ENCODE data around the gene TRAF3. TPM values are rescaled to one million over a fixed set of nuclear protein-coding genes. Genes with fewer than 3 reads are reported as not detected.

TRAF3 gene
- total RNA-seq, 1 experiment from 2014 or later = 37.6 TPM

DNA sequence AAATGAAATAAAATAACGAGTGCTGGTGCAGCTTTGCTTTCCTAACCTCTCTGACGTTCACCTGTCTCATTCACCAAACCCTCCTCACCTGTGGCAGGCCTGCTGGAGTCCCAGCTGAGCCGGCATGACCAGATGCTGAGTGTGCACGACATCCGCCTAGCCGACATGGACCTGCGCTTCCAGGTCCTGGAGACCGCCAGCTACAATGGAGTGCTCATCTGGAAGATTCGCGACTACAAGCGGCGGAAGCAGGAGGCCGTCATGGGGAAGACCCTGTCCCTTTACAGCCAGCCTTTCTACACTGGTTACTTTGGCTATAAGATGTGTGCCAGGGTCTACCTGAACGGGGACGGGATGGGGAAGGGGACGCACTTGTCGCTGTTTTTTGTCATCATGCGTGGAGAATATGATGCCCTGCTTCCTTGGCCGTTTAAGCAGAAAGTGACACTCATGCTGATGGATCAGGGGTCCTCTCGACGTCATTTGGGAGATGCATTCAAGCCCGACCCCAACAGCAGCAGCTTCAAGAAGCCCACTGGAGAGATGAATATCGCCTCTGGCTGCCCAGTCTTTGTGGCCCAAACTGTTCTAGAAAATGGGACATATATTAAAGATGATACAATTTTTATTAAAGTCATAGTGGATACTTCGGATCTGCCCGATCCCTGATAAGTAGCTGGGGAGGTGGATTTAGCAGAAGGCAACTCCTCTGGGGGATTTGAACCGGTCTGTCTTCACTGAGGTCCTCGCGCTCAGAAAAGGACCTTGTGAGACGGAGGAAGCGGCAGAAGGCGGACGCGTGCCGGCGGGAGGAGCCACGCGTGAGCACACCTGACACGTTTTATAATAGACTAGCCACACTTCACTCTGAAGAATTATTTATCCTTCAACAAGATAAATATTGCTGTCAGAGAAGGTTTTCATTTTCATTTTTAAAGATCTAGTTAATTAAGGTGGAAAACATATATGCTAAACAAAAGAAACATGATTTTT lies 128.2 kb downstream of the TRAF3 start:
- POLR2A ChIA-PET = no interaction called here
- Histone ChIP-seq H3K9me3 (ENCODE audit: control insufficient read depth, insufficient read depth, low read depth, low read length) (no peaks in the 10 kb centered on the region), H3K27me3 (ENCODE audit: control insufficient read depth, insufficient read depth, low read length) (no peaks in the 10 kb centered on the region), H3K4me3 (ENCODE audit: low read depth in 2 of 2, low read length in 2 of 2) (no peak overlapping the region), H3K36me3 (ENCODE audit: control insufficient read depth, insufficient read depth, low read length) (no peaks in the 10 kb centered on the region; the same call in 1 of the 2 replicates), H3K27ac (ENCODE audit: low read length) (no peak overlapping the region), H3K4me1 (ENCODE audit: control insufficient read depth, insufficient read depth, low read length) (no peaks in the 10 kb centered on the region)
- BruUV-seq (replicated peaks) = TSS peak; percentile 57
- no peak for ATAC-seq
- DNase-seq (ENCODE audit: low read depth, low spot score) = no peak
- CTCF ChIA-PET = no interaction called here
- in situ Hi-C loops (cut with HindIII; ENCODE audit: low pct_unique_long_range_greater_than_20kb, low sequenced_read_pairs) = no loop called here
- intact Hi-C loops (cut with micrococcal nuclease; ENCODE audit: unreplicated experiment) = no loop called here
- TF ChIP-seq POLR2AphosphoS5 (IDR thresholded peaks at IDR 0.05; ENCODE audit: low read depth, low read length) = no peak
- TF ChIP-seq REST (IDR thresholded peaks at IDR 0.05; ENCODE audit: insufficient read depth in 1 of 2, low read depth in 2 of 2, low read length in 1 of 2) = no peak
- no peak for TF ChIP-seq SIN3A (IDR thresholded peaks at IDR 0.05; ENCODE audit: borderline replicate concordance, insufficient read depth, low read depth, low read length)
- no peak for TF ChIP-seq CTCF (IDR thresholded peaks at IDR 0.05)
- no peak for TF ChIP-seq TCF7L2 (IDR thresholded peaks at IDR 0.05; ENCODE audit: low read depth, low read length)

- Histone ChIP-seq H3K4me3 (ENCODE audit: low read depth in 2 of 2, low read length in 2 of 2) (no peak overlapping the region), H3K4me1 (ENCODE audit: control insufficient read depth, insufficient read depth, low read length) (no peaks in the 10 kb centered on the region), H3K36me3 (ENCODE audit: control insufficient read depth, insufficient read depth, low read length) (no peaks in the 10 kb centered on the region; the same call in 1 of the 2 replicates), H3K27me3 (ENCODE audit: control insufficient read depth, insufficient read depth, low read length) (no peaks in the 10 kb centered on the region), H3K27ac (ENCODE audit: low read length) (no peak overlapping the region), H3K9me3 (ENCODE audit: control insufficient read depth, insufficient read depth, low read depth, low read length) (no peaks in the 10 kb centered on the region)
- in situ Hi-C loops (cut with HindIII; ENCODE audit: low pct_unique_long_range_greater_than_20kb, low sequenced_read_pairs) = no loop called here
- BruUV-seq (replicated peaks) = no TSS peak
- DNase-seq (ENCODE audit: low read depth, low spot score) (no peak), ATAC-seq (no peak)
- intact Hi-C loops (cut with micrococcal nuclease; ENCODE audit: unreplicated experiment) = no loop called here
- ChIA-PET CTCF (no interaction called here), POLR2A (no interaction called here)
- no peak for TF ChIP-seq SIN3A (IDR thresholded peaks at IDR 0.05; ENCODE audit: borderline replicate concordance, insufficient read depth, low read depth, low read length)
- no peak for TF ChIP-seq CTCF (IDR thresholded peaks at IDR 0.05)
- TF ChIP-seq POLR2AphosphoS5 (IDR thresholded peaks at IDR 0.05; ENCODE audit: low read depth, low read length) = no peak
- TF ChIP-seq REST (IDR thresholded peaks at IDR 0.05; ENCODE audit: insufficient read depth in 1 of 2, low read depth in 2 of 2, low read length in 1 of 2) = no peak
- TF ChIP-seq TCF7L2 (IDR thresholded peaks at IDR 0.05; ENCODE audit: low read depth, low read length) = no peak
Measured at GRCh38 chr14:102906616-102907302, 129.5 kb downstream of the TRAF3 start.

Measured in Panc1 (cell line).